NCI-H1417 treated with DMSO at 0.1 percent for 48 hours (cell line): ENCODE measurements around the gene DNAJB6.

Experiments used
- DNase-seq: peaks from one replicate; lab custom pipeline; 2025; lab: John Stamatoyannopoulos, UW

DNAJB6 gene

DNA sequence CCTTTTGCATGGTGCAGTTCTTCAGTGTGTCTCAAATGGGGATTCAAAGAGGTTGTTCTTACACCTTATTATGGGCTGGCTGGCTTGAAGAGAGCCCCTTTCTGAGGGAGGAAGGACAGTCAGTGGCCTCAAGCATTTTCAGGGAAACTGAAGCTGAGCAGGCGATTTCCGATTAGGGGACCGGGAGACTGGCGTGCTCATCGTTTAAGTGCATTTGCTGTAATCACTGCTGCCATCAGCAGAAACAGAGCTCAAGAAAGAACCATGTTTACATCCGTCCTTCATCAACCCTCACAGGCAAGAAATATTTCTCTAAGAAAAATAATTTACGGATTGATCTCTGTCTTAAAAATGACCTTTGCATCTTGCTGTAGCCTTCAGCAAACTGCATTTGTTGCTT lies 32.2 kb downstream of the DNAJB6 start:
- DNase-seq = no peak

DNA sequence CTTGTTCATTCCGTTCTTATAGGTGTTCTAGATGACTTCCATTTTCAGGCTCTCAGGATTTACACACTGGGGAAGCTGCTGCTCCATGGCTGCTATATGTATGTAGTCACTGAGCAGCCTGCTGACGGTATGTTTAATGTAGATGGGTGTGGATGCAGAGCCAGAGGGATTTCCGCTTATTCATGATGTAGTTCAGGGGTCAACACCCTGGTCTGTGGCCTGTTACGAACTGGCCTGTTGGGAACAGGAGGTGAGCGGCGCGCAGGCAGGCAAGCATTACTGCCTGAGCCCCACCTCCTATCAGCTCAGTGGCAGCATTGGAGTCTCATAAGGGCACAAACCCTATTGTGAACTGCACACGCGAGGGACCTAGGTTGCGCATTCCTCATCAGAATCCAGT lies 33.9 kb downstream of the DNAJB6 start:
- no peak for DNase-seq

DNA sequence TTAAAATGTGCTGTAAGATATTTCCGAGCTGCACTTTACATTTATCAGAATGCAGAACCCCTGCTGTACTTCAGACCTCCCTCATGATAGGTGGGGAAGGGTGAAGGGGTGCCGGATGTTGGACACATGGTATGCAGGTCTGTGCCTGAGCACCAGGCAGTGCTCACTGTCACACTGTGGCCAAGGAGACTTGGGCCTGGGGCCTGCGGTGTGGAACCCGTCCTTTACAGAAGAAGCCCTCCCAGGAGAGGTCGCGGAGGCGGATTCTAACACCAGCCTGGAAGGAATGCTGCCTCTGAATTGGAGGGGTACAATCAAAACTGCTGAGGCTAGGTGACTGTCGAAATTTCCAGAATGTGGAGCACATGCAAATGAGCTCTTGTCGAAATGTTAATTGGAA lies 34.5 kb downstream of the DNAJB6 start:
- no peak for DNase-seq

DNA sequence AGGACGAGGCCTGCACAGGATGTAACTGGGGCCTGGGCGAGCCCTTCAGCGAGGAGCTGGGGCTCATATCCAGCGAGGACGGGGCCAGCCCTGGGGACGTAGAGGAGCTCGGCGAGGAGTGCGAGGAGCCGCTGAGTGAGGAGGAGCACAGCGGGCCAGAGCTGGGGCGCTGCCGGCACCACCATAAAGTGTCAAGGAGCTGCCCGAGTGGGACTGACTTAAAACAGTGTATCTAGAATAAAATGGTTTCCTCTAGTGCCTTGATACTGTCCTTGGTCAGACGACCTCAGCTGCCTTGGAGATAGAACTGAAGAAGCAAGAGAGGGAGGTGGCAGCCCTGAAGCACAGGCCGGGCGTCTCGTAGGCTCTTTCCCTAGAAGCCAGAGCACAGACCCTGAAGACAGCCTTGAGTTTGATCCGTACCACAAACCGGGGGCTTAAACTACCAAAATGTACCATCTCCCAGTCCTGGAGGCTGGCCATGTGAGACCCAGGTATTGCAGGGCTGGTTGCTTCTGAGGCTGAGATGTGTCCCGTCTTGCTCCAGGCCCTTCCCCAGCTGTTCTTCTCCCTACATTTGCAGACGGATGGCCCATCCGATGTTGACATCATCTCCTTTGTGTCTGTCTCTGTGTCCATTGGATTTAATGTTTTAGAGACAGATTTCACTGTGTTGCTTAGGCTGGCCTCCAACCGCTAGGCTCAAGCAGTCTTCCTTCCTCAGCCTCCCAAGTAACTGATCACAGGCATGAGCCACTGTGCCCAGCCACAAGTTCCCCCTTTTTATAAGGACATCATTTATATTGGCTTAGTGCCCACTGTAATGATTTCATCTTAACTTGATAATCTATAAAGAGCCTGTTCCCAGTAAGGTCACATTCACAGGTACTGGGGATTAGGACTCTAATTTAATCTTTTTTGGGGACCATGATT lies 35.8 kb downstream of the DNAJB6 start:
- no peak for DNase-seq

DNA sequence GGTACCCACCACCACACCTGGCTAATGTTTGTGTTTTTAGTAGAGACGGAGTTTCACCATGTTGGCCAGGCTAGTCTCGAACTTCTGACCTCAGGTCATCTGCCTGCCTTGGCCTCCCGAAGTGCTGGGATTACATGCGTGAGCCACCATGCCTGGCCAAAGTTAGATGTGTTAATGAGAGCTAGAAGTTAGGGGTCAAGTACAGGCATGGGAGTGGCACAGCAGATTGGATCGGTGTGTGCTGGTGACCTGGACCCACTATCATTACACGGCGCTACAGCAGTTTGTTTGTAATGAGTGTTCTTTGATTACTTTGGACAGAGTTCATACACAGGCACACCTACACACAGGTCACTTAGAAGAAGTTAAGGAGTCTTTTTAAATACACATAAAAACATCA lies 36.7 kb downstream of the DNAJB6 start:
- DNase-seq = no peak

DNA sequence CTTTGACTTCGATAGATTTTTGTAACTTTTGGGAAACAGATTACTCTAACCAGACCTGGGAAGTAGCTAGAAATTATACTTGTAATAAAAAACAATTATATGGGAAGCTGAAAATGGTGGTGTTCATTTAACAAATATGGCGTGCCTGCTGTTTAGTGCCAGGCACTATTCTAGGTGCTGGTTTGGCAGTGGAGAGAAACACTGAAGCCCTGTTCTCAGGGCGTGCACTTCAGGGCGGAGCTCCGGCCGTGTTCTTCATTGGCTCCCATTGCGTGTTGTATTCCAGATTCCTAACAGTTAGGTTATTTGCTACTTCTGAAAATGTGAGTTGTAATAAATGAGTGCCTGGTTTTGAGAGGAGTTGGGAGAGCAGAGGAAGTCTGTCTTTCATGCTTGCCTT lies 38.6 kb downstream of the DNAJB6 start:
- no peak for DNase-seq

DNA sequence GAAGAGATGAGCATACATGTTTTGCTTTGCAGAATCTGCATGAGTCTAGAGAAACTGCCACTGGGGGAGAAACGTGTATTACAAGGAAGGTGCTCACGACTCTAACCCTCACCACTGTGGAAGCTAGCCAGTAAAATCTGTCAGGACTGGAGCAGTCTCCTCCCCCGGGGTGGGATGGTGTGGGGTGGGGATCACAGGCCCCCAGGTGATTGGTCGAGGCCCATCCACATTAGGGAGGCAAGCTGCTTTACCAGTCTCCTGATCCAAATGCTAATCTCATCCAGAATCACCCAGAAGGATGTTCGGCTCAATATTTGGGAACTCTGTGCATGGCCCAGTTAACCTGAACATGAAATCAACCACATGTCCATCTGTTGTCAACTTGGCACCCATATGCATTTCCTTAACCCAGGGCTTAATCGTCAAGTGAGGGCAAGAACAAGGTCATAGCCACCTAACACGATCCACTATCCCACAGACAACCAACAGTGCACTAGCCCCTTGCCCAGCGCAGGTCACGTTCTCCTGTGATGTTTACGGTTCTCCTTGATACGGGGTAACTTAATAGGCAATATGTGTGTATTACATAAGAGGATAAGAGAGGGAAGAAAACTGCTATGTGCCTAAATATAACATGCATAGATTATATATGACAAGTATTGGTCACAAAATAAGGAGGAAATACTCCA lies 40.8 kb downstream of the DNAJB6 start:
- DNase-seq = no peak

DNA sequence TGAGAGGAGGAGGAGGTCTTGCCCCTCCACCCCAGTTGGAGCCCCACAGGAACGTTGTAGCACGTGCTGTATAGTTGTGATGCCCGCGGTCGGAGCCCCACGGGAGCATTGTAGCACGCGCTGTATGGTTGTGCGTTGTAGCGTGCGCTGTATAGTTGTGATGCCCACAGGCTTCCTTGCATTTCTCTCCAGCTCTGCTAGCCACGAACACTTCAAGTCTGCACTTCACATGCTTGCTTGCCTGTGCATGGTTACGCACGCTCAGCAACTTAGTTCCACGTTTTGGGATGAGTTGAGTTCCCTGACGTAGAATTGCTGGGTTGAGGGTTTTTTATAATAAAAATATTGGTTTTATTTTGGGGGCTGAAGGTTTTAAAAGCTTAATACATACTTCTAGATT lies 41.6 kb downstream of the DNAJB6 start:
- no peak for DNase-seq

DNA sequence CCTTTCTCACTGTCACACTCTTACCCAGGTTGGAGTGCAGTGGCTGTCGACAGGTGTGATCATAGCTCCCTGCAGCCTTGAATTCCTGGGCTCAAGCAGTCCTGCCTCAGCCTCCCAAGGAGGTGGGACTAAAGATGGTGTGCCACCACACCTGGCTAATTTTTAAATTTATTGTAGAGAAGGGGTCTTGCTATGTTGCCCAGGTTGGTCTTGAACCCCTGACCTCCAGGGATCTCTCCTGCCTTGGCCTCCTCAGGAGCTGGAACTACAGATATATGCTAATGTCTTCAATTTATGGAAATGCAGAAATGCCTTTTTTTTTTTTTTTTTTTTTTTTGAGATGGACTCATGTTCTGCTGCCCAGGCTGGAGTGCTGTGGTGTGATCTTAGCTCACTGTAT lies 42.7 kb downstream of the DNAJB6 start:
- no peak for DNase-seq

DNA sequence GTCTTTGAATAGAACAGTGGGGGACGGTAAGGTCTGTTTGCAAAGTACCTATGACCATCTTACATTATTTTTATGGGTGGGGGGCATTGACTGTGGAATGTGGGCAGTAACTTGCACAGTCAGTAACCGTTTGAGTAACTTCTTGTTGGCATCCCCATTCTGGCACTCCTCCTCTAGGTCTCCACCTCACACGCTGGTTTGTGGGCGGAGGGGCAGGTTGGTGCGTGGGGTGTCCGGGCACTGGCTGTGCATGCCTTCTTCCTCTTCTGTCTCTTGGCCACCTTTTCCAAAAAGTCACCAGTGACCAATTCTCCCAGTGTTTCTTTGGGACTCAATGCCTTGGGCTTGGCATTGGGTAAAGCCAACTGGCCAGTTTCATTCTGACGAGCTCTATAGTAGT lies 43.6 kb downstream of the DNAJB6 start:
- no peak for DNase-seq

DNA sequence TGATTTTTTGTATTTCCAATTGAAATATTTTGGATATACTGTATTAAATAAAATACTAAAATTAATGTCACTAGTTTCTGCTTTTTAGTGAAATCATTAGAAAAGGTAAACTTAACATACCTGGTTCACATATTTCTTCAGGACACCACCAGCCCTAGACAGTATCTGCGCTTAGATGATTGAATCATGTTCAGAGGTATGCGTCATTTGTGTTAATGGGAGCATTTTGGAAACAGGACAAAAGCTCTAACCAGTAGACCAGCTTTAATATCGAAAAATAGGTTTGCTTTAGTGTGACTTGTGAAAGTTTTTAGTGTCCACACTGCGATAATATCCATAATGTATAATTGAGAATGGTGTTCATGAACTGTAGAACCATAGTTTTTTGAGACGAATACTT lies 47.1 kb downstream of the DNAJB6 start:
- no peak for DNase-seq

DNA sequence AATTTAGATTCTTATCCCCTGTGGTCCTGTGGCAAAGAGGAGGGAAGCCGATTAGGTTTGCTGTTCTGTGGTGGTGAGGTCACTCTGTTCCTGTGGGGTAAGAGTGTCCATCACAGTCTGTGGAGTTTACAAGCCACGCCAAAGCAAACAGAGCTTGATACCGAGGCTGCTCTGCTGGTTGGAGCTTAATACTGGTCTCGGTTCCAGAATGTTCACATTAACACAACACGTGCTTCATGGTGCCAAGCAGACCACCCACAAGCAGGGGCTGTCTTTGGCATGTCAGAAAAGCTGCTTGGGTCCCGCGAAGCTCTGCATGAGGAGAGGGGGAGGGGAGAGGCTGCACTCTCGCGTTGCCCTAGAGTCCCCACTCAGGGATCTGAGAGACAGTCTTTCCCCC lies 47.5 kb downstream of the DNAJB6 start:
- DNase-seq = no peak

DNA sequence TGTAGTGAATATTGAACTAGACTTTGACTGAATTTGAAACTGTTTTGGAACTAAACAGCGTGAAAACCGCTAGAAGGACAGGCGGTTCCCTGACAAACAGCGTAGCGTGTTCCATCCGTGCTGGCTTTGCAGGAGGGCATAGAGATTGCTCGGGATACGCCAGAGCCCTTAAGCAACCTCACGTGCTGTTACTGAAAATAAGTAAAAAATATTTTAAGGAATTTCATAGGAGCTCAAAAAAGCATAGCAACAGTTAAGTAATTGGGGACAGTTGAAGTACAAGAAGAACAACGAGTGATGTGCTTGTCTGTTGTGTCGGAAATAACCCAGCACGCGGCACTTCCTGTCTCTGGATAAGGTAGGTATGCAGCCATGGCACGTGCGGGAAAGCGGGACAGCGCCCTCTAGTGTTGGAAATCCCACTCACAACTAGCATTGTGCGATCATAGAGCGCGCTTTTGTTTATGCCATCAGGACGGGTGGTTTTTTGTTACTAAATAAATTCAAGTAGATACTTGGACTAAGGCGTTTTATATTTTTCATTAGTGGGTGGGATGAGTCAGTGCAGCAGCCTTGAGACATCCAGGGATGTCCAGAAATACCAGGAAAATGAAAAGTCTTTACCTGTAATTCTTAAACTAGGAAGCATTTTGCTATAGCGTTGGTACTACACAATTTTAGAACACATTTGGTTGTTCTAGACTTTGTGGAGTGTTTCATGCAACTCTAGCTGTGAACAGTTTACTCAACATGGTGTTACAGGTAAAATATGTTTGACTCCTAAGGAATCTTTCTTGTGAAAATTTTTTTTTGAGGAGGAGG lies 50.4 kb downstream of the DNAJB6 start:
- DNase-seq = peak; percentile 3

DNA sequence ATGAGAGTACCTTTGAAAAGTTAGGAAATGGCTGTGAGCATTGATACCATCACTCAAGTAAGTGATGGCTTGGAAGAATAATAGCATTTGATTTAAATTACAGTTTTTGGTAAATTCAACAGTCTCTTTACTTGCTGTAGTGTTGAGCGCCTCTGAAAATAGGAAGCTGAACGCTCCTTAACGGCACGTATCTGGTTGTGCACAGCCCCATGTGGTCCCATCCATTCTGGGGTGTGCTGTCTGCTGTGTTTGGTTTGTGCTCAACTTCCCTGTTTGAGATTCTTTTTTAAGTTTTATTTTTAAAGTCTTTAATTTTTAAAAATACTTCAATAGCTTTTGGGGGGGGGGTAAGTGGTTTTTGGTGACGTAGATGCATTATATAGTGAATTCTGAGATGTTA lies 51.5 kb downstream of the DNAJB6 start:
- DNase-seq = no peak

DNA sequence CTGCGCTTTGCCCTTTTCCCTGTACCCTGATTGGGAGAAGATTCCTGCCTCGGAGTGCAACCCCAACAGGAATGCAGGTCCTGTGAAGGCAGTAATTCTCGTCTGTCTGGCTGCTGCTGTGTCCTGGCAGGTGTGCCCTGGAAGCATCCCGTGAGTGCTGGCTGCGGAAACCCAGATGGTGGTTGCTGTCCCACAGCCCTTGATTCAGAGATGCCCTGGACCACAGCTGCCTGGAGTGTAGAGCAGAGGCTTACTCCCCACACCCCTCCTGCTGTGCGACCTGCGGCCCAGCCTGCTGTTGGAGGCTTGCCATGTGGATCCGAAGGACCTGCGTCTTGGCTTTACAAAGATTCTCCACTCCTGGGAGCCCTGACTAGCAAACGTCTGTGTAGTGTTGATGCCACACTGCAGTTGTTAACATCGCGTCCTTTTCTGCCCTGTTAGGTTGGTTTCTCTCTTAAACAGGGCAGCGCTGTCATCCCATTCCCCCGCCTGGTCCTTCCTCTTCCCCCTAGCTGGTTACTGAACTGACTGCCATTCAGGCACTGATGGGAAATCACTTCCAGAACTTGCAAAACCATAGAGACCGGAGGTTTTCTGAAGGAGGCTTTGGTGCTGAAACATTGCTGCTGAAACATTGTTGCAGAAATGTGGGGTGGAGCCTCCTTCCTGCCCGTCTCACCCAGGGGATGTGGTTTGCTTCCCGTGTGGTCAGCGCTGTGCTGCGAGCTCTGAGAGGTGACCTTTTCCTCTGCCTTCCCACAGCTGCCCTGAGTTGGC lies 53.3 kb downstream of the DNAJB6 start:
- no peak for DNase-seq

DNA sequence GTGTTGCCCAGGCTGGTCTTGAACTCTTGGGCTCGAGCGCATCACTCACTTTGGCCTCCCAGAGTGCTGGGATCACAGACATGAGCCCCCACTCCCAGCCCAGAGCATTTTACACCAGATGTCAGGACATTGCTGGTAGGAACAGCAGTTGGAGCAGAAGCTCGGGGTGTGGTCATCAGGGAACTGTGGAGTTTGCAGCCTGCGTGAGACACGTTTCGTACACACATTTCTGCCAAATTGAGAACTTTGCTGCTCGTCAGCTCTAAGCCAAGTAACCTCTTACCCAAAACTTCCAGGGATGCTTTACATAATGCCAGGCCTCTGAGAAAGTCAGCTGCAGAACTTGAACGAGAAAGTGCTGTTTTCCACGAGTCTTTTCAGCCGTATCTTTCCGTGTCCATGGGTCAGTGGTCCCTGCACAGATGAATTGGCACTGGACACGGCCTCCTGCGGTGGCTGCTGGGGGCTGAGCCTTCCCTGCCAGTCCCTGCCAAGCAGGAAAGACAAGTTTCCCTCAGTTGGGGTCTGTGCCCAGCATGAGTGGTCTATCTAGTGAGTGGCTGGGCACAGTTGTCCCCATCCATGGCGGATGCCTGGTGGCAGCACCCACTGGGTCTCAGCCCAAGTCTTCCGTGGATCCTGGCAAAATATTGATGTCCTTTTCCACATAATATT lies 54.4 kb downstream of the DNAJB6 start:
- DNase-seq = no peak

DNA sequence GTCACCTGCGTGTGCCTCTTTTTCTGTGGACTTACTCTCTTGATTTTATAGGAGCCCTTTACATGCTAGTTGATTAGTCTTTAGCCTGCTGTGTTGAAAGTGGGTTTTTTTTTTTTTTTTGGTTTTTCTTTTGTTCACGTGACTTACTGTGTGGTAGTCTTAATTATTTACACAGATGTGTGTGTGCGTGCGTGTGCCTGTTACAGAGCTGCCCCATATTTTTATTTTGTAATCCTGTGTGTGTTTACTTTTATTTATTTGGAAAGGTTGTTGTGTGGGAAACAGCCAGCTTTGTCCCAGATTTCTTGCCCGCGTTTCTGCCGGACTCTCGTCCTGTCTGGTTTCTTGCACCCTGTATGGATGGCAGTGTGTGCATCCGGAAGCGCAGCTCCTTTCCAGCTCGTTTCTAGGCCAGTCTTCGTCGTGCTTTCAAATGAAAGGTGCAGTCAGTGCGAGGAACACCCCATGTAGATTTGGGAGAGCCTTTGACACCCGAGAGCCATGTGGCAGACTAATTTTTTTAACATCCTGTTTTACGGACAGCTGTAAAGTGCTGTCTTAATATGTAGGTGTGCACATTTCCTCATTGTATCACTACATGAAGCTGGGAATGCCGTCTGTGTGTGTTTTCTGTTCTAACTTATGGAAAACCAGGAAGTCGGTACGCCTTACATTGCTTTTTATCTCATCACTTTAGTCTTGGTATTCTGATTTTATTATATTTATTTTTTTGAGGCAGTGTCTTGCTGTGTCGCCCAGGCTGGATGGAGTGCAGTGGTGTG lies 55.6 kb downstream of the DNAJB6 start:
- no peak for DNase-seq

DNA sequence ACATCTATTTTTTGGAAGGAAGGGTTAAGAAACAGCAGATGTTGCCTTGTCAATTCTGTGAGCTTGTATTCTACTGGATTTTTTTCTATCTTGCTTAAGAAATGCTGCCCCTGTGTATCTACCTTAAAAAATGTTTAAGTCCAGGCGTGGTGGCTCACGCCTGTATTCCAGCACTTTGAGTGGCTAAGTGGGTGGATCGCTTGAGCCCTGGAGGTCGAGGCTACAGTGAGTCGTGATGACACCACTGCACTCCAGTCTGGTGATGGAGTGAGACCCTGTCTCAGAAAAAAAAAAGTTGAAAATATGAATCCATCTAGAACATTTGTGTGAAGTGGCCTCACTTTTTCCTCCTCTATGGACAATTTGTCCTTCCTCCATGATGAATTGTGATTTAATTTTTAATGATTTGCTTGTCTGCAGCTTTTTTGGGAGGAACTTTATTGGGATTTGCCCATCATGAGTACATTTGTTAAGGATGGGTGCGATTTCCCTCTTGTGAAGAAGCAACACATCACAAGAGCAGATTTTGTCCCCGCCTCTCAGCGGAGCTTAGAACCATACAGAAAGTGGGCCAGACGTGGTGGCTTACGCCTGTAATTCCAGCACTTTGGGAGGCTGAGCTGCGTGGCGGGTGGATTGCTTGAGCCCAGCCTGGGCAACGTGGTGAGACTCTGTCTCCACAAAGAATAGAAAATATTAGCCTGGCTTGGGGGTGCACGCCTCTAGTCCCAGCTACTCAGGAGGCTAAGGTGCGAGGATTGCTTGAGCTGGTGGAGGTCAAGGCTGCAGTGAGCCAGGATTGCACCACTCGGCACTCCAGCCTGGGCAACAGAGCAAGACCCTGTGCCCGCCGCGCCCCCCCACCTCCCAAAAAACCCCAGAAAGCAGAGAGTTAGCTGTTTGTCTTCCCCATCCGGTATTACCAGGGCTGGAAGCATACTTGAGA lies 57.7 kb downstream of the DNAJB6 start:
- DNase-seq = no peak

DNA sequence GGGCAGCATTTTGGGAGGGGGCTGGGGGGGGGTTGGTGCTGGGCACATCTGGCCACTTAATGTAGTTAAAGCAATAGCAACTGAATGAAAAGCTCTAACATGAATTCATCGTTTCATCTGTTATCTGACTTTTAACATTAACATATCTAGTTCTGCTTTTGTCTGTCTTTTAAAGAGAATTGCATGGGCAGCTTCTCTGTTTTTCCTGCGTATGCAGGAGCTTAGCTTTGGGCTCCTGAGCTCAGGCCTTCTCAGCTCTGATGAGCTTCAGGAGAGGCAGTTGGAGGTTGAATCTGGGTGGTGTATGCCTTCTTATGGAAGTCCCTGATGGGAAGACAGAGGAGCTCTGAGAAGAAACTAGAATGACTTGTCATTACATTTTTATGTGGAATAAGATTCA lies 58.4 kb downstream of the DNAJB6 start:
- no peak for DNase-seq
